Naive thymus-derived CD4-positive, alpha-beta T cell (primary cell): ENCODE measurements around the gene PDE8B. TPM values are rescaled to one million over a fixed set of nuclear protein-coding genes. Genes with fewer than 3 reads are reported as not detected.

Experiments
- ATAC-seq: fragments of 150-1000 bp; cut with Tn5 transposase; 2 replicates; pipeline ENCODE4 v1.10.0; 2021; ENCODE audit warnings: mild to moderate bottlenecking, moderate library complexity
- CTCF ChIA-PET: fragments of 350-600 bp; sonication (Branson Sonifier 250); formaldehyde crosslinking; loops from one replicate; lab custom pipeline; 2021; ENCODE audit warnings: antibody characterized with exemption; lab: Charles Lee
- POLR2A ChIA-PET: fragments of 350-600 bp; sonication (Branson Sonifier 250); formaldehyde crosslinking; loops from one replicate; lab custom pipeline; 2021; ENCODE audit warnings: antibody characterized with exemption, inconsistent platforms; lab: Charles Lee
- DNase-seq, 9 donors: peaks; one replicate each; pipeline versions ENCODE4 v3.0.0 to v3.0.0-alpha.2; 2020 to 2022; ENCODE audit warnings: mixed read lengths in 1 of 9
- H3K27ac ChIP-seq: one replicate; pipeline ENCODE4 v1.7.0; 2013; ENCODE audit warnings: mild to moderate bottlenecking, low read depth, low read length, moderate library complexity
- H3K27me3 ChIP-seq, 2 donors: one replicate each; pipeline ENCODE4 v1.7.0; 2013; ENCODE audit warnings: low read length in 2 of 2, mild to moderate bottlenecking in 2 of 2, moderate library complexity in 2 of 2; ENCODE audit not compliant: control insufficient read depth in 2 of 2, insufficient read depth in 2 of 2
- H3K36me3 ChIP-seq, 3 experiments: 1 replicate in 2 of 3; 2 replicates in 1 of 3; pipeline ENCODE4 v1.7.0; 2013; ENCODE audit warnings: low read length in 3 of 3, mild to moderate bottlenecking in 3 of 3, moderate library complexity in 1 of 3; ENCODE audit not compliant: insufficient read depth in 3 of 3, control insufficient read depth in 2 of 3
- H3K4me1 ChIP-seq, 2 donors: one replicate each; pipeline ENCODE4 v1.7.0; 2013; ENCODE audit warnings: low read length in 2 of 2, mild to moderate bottlenecking in 2 of 2, moderate library complexity in 1 of 2; ENCODE audit not compliant: control insufficient read depth in 2 of 2, insufficient read depth in 2 of 2
- H3K4me3 ChIP-seq: 2 replicates; pipeline ENCODE4 v1.7.0; 2013; ENCODE audit warnings: mild to moderate bottlenecking, low read length
- H3K9me3 ChIP-seq, 3 experiments: 1 replicate in 2 of 3; 2 replicates in 1 of 3; pipeline ENCODE4 v1.7.0; 2013; ENCODE audit warnings: low read length in 3 of 3; ENCODE audit not compliant: control insufficient read depth in 2 of 3
- H3K27ac Mint-ChIP-seq, 9 donors: one replicate each; pipeline ENCODE4 v1.8.0; 2020 to 2022; ENCODE audit warnings: mixed read lengths in 9 of 9, mild to moderate bottlenecking in 8 of 9, moderate library complexity in 5 of 9, inconsistent platforms in 2 of 9
- H3K27me3 Mint-ChIP-seq, 5 donors: one replicate each; pipeline ENCODE4 v1.8.0; 2021 to 2022; ENCODE audit warnings: mixed read lengths in 5 of 5, mild to moderate bottlenecking in 1 of 5
- H3K36me3 Mint-ChIP-seq, 5 donors: one replicate each; pipeline ENCODE4 v1.8.0; 2020 to 2022; ENCODE audit warnings: mixed read lengths in 5 of 5, mild to moderate bottlenecking in 3 of 5, inconsistent platforms in 1 of 5
- H3K4me1 Mint-ChIP-seq, 7 donors: one replicate each; pipeline ENCODE4 v1.8.0; 2020 to 2022; ENCODE audit warnings: mixed read lengths in 7 of 7, mild to moderate bottlenecking in 3 of 7, inconsistent platforms in 1 of 7
- H3K4me3 Mint-ChIP-seq, 10 donors: one replicate each; pipeline ENCODE4 v1.8.0; 2020 to 2022; ENCODE audit warnings: mild to moderate bottlenecking in 10 of 10, mixed read lengths in 10 of 10, moderate library complexity in 6 of 10, inconsistent platforms in 2 of 10
- H3K9me3 Mint-ChIP-seq, 11 donors: one replicate each; pipeline ENCODE4 v1.8.0; 2020 to 2022; ENCODE audit warnings: mixed read lengths in 11 of 11, mild to moderate bottlenecking in 4 of 11, inconsistent platforms in 1 of 11, moderate library complexity in 1 of 11
- intact Hi-C, 2 donors: fragments of 100-400 bp; cut with micrococcal nuclease; formaldehyde crosslinking; loops; one replicate each; pipeline ENCODE4 v1.15.1; 2023
- polyA plus RNA-seq, 2 donors: library from polyadenylated mRNA; unstranded; fragments of 300-500 nt; fragmentation: Illumina TruSeq; gene quantifications; one replicate each; pipeline ENCODE4 v1.2.3, GENCODE V29; 2021
- total RNA-seq, 6 experiments: library from RNA in 5 of 6; stranded (reverse) in 5 of 6; gene quantifications; 1 replicate in 5 of 6; 2 replicates in 1 of 6; pipeline ENCODE4 v1.2.3 and lab custom pipeline; 2021 to 2026

PDE8B gene
- total and polyA plus RNA-seq, 7 experiments from 2014 or later, result 0.02 to 1.2 TPM; not detected in 5

DNA sequence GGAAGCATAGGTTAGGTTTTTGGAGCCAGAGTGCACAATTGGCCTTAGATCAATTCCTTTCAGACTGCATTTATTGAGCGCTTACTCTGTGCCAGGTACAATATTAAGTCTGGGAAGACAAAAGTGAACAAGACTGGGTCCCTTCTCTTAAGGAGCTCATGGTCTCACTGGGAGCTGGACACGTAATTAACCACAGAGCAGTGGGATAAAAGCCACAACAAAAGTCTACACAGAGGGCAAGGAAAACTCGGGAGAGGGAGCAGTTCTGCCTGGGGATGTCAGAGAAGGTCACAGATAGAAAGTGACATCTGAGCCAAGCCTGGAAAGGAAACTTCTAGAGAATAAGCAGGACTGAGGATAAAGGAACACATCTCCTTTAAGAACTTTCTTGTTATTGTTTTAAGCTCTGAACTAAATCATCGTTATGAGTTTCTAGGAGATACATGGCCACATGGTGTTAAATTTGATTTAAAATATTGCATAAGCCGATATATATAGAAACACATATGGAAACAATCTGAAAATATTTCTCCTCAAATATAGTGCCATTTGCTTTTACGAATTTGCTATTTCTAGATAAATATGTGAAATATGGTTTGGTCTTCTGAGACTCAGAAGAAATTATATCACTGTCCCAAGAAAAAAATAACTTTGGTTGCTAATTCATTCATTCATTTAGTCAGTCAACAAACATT, 40.1 kb upstream of the PDE8B start:
- Histone ChIP-seq H3K4me1 (no peaks in the 10 kb centered on the region), H3K9me3 (no peaks in the 10 kb centered on the region), H3K36me3 (no peaks in the 10 kb centered on the region), H3K4me3 (no peak overlapping the region), H3K27ac (no peak overlapping the region), H3K27me3 (no peaks in the 10 kb centered on the region)
- CTCF ChIA-PET, result no interaction called here
- DNase-seq (no peak), ATAC-seq (no peak)
- Mint-ChIP-seq H3K9me3 (no peaks in the 10 kb centered on the region), H3K27me3 (peaks cover 0 to 17% (median 12%) of the 10 kb centered on the region in 5 donors), H3K4me3 (no peak overlapping the region), H3K36me3 (no peaks in the 10 kb centered on the region), H3K4me1 (no peaks in the 10 kb centered on the region), H3K27ac (no peak overlapping the region)
- intact Hi-C loops, result no loop called here
- POLR2A ChIA-PET, result no interaction called here

DNA sequence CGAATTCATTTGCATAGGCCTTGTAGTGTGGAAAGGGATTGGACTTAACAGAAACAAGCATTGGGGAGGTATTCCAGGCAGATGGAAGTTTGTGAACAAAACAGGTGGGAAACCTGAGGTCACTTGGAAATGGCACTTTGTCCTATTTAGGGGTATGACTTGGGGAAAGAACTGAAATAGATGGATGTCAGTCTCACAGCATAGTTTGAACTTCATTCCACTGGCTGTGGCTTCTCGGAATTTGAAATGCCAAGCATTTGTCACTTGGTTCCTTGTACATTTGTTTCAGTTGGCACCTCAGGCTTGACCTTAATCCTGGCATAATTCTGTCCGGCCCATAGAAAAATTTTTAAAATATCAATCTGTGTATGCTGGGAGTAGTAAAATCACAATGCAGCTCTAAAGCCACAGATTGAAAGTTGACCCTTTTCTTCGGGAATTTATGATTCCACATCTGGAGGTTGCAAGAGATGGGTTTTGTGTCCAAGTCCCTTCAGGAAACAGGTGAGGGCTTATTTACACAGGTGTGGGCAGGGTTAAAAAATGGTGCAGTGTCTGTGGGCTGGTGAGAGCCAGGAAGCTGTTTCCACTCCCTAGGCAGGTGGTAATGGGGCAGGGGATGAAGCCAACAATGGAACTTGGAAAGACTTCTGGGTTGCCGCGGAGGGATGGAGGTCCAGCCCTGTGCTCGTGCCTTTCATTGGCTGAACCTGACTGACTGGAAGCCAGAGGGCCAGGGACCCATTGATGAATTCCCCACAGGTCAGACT, 39.2 kb upstream of the PDE8B start:
- H3K27ac ChIP-seq, result no peak overlapping the region
- Mint-ChIP-seq H3K4me1 (no peaks in the 10 kb centered on the region), H3K27me3 (peaks cover 0 to 17% (median 12%) of the 10 kb centered on the region in 5 donors), H3K4me3 (no peak overlapping the region), H3K9me3 (no peaks in the 10 kb centered on the region), H3K36me3 (no peaks in the 10 kb centered on the region), H3K27ac (no peak overlapping the region)
- H3K9me3 ChIP-seq, result no peaks in the 10 kb centered on the region
- DNase-seq (no peak), ATAC-seq (no peak)
- ChIA-PET CTCF (no interaction called here), POLR2A (no interaction called here)
- intact Hi-C loops, result no loop called here
- no peaks in the 10 kb centered on the region for H3K36me3 ChIP-seq
- H3K4me1 ChIP-seq, result no peaks in the 10 kb centered on the region
- no peak overlapping the region for H3K4me3 ChIP-seq
- no peaks in the 10 kb centered on the region for H3K27me3 ChIP-seq

DNA sequence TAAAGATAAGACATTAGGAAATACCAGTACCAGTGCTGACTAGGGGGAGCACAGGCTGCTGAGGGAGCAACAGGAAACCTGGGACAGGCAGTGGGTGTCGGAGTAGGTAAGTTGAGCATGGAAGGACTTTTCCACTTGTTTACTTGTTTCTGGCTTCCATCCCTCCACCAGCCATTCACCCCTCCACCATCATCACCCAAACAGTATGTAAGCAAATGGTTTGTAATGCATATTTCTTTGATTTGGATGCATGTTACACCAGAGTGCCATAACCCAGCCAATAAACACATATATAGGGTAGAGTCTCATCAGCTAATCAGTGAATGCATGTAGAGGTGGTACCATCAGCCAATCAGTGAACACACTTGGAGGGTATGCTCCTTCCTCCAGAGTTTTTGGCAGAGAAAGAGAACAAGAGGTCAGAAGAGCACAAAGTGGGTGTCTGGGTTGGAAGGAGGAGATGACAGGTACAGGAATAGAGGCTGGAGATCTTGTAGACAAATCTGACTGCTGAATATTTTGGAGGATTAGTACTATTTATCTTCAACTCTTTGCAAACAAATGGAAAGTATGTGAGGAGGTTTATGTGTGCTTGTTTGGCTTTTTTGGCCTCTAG, 37.7 kb upstream of the PDE8B start:
- no peak for ATAC-seq

DNA sequence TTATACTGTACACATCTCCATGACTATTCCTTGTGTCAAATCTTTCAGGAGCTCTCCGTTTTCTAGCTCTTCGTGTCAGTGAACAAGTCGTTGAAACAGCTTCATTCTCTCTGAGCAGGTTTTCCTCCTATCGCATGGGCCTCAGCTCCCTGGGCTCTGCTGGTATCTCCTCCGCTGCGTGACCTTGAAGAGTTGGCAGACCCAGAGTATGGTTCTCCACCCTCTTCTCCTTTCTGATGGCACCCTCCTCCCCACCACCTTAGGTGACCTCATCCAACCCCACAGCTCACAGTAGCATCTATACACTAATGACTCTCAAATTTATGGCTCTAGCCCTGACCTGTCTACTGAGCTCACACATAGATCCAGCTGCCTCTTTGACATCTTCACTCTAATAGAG, 36.0 kb upstream of the PDE8B start:
- no peak overlapping the region for H3K27ac Mint-ChIP-seq
- no peaks in the 10 kb centered on the region for H3K36me3 Mint-ChIP-seq
- DNase-seq, result no peak
- no peaks in the 10 kb centered on the region for H3K36me3 ChIP-seq
- H3K4me3 ChIP-seq, result no peak overlapping the region
- no peak for ATAC-seq
- intact Hi-C loops, result no loop called here
- peaks cover 4 to 5% of the 10 kb centered on the region in 2 donors for H3K27me3 ChIP-seq
- H3K4me3 Mint-ChIP-seq, result no peak overlapping the region
- no peaks in the 10 kb centered on the region for H3K4me1 ChIP-seq
- no peak overlapping the region for H3K27ac ChIP-seq
- peaks cover 0 to 2% (median 0%) of the 10 kb centered on the region in 11 donors for H3K9me3 Mint-ChIP-seq
- H3K9me3 ChIP-seq, result no peaks in the 10 kb centered on the region
- CTCF ChIA-PET, result no interaction called here
- POLR2A ChIA-PET, result no interaction called here
- H3K4me1 Mint-ChIP-seq, result no peaks in the 10 kb centered on the region
- peaks cover 7 to 31% (median 13%) of the 10 kb centered on the region in 5 donors for H3K27me3 Mint-ChIP-seq

More for the DNA sequence above, 37.7 kb upstream of the PDE8B start:
- POLR2A ChIA-PET, result no interaction called here
- Histone ChIP-seq H3K36me3 (no peaks in the 10 kb centered on the region), H3K27ac (no peak overlapping the region), H3K4me3 (no peak overlapping the region), H3K27me3 (no peaks in the 10 kb centered on the region), H3K4me1 (no peaks in the 10 kb centered on the region), H3K9me3 (no peaks in the 10 kb centered on the region)
- no peaks in the 10 kb centered on the region for H3K4me1 Mint-ChIP-seq
- H3K4me3 Mint-ChIP-seq, result no peak overlapping the region
- no peak for DNase-seq
- intact Hi-C loops, result no loop called here
- H3K27me3 Mint-ChIP-seq, result peaks cover 0 to 21% (median 7%) of the 10 kb centered on the region in 5 donors
- CTCF ChIA-PET, result no interaction called here
- H3K9me3 Mint-ChIP-seq, result peaks cover 0 to 2% (median 0%) of the 10 kb centered on the region in 11 donors
- H3K36me3 Mint-ChIP-seq, result no peaks in the 10 kb centered on the region
- H3K27ac Mint-ChIP-seq, result no peak overlapping the region

DNA sequence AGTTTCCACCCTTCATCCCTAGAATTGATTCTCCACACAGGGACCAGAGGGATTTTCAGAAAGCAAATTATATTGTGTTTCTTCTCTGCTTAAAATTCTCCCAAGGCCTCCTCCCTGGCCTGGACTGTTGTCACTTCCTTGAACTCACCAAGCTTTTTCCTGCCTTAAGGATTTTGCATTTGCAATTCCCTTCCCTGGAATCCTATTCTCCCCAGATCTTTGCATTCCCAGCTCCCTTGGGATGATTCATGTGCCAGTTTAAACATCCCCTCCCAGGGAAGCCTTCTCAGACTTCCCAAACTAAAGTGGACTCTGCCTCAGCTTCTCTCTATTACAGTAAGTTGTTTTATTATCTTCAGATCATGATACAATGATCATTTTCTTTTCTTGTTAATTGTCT, 35.2 kb upstream of the PDE8B start:
- Mint-ChIP-seq H3K4me1 (peaks cover 0 to 2% (median 0%) of the 10 kb centered on the region in 7 donors), H3K9me3 (peaks cover 0 to 2% (median 0%) of the 10 kb centered on the region in 11 donors), H3K36me3 (no peaks in the 10 kb centered on the region), H3K27ac (no peak overlapping the region), H3K4me3 (no peak overlapping the region), H3K27me3 (peaks cover 7 to 29% (median 17%) of the 10 kb centered on the region in 5 donors)
- POLR2A ChIA-PET, result no interaction called here
- Histone ChIP-seq H3K4me3 (no peak overlapping the region), H3K27ac (no peak overlapping the region), H3K27me3 (peaks cover 5 to 9% of the 10 kb centered on the region in 2 donors), H3K4me1 (no peaks in the 10 kb centered on the region), H3K36me3 (no peaks in the 10 kb centered on the region), H3K9me3 (no peaks in the 10 kb centered on the region)
- no peak for ATAC-seq
- intact Hi-C loops, result no loop called here
- no peak for DNase-seq
- CTCF ChIA-PET, result no interaction called here

DNA sequence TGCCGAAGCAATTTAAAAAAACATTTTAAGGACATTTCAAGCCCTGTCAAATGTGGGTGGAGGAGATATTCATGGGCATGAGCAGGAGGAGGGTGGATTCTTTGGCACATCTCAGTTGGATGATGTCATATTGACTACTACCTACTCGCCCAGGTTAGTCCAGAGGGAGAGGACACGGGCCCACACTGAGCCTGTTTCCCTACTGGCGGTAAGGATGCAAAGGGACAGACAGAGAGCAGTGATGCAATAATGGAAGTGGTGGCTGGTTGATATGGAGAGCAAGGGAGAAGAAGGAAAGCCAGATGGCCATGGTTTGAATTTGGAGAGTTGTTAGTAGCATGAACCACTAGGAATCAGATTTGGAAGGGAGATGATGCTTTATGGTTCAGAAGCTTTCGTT, 34.1 kb upstream of the PDE8B start:
- ChIA-PET POLR2A (no interaction called here), CTCF (no interaction called here)
- H3K36me3 Mint-ChIP-seq, result no peaks in the 10 kb centered on the region
- peaks cover 12 to 34% (median 24%) of the 10 kb centered on the region in 5 donors for H3K27me3 Mint-ChIP-seq
- Histone ChIP-seq H3K36me3 (no peaks in the 10 kb centered on the region), H3K4me1 (no peaks in the 10 kb centered on the region), H3K4me3 (no peak overlapping the region), H3K9me3 (no peaks in the 10 kb centered on the region), H3K27ac (no peak overlapping the region), H3K27me3 (peaks cover 5 to 9% of the 10 kb centered on the region in 2 donors)
- no peak for DNase-seq
- peaks cover 0 to 2% (median 0%) of the 10 kb centered on the region in 11 donors for H3K9me3 Mint-ChIP-seq
- intact Hi-C loops, result no loop called here
- peaks cover 0 to 8% (median 0%) of the 10 kb centered on the region in 7 donors for H3K4me1 Mint-ChIP-seq
- H3K4me3 Mint-ChIP-seq, result no peak overlapping the region
- ATAC-seq, result no peak
- H3K27ac Mint-ChIP-seq, result no peak overlapping the region
